ENCODE results near the gene SLC25A39.

DNA sequence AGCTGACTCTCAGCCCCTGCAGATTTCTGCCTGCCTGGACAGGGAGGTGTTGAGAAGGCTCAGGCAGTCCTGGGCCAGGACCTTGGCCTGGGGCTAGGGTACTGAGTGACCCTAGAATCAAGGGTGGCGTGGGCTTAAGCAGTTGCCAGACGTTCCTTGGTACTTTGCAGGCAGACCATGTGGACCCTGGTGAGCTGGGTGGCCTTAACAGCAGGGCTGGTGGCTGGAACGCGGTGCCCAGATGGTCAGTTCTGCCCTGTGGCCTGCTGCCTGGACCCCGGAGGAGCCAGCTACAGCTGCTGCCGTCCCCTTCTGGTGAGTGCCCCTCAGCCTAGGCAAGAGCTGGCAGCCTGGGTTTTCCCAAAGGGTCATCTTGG, 24.4 kb upstream of the SLC25A39 start:
- TF ChIP-seq, protein P1, sequence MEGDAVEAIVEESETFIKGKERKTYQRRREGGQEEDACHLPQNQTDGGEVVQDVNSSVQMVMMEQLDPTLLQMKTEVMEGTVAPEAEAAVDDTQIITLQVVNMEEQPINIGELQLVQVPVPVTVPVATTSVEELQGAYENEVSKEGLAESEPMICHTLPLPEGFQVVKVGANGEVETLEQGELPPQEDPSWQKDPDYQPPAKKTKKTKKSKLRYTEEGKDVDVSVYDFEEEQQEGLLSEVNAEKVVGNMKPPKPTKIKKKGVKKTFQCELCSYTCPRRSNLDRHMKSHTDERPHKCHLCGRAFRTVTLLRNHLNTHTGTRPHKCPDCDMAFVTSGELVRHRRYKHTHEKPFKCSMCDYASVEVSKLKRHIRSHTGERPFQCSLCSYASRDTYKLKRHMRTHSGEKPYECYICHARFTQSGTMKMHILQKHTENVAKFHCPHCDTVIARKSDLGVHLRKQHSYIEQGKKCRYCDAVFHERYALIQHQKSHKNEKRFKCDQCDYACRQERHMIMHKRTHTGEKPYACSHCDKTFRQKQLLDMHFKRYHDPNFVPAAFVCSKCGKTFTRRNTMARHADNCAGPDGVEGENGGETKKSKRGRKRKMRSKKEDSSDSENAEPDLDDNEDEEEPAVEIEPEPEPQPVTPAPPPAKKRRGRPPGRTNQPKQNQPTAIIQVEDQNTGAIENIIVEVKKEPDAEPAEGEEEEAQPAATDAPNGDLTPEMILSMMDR (IDR thresholded peaks at IDR 0.05): no peak
- no peak for TF ChIP-seq POLR2A (IDR thresholded peaks at IDR 0.05)

All from adrenal gland (tissue), 5 donors.